HG02798 (cell line): Measurements from ENCODE around the gene NPC1L1.
A peak's percentile ranks its signal among the peaks of the same experiment; 100 is the strongest.

Experiments used
- ATAC-seq: cut with Tn5 transposase; IDR thresholded peaks from one replicate; pipeline ENCODE4 v1.9.1; 2021; ENCODE audit warnings: mild to moderate bottlenecking; ENCODE audit not compliant: unreplicated experiment, poor library complexity

The NPC1L1 gene

DNA sequence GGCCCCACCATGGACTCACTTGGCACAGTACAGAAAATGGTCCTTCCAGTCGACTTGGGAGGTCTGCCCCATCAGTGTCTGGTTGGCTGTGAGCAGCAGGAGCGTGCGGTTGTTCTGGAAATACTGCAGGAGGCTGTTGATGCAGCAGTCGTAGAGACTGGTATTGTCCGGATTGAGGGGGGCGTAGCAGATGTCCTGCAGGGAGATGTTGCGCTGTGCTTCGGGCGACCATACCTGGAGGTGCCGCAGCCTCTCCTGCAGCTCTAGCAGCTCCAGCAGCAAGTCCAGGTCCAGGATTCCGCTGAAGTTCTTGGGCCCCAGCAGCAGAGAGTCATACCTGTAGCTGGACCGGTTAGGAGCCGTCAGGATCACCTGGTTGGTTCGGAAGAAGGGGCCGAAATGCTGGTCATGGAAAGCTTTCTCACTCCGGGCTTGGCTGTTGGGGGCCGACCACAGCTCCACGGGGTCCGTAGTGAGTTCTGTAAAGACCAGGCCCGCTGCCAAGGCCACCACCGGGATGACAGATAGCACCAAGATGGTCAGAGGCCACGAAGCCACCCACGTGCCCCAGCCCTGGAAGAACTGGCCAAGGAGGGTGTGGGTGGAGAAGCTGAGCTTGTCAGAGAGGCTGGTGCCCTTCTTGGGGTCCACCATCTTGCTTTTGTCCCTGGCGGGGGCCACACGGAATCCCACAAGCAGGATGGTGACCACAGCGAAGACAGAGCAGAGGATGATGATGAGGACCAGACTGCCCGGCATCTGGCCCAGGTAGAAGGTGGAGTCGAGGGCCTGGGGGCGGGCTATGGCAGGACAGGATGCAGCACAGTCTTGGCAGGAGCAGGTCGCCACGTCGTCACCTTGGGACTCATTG lies 2.1 kb downstream of the NPC1L1 start:
- ATAC-seq, result no peak

DNA sequence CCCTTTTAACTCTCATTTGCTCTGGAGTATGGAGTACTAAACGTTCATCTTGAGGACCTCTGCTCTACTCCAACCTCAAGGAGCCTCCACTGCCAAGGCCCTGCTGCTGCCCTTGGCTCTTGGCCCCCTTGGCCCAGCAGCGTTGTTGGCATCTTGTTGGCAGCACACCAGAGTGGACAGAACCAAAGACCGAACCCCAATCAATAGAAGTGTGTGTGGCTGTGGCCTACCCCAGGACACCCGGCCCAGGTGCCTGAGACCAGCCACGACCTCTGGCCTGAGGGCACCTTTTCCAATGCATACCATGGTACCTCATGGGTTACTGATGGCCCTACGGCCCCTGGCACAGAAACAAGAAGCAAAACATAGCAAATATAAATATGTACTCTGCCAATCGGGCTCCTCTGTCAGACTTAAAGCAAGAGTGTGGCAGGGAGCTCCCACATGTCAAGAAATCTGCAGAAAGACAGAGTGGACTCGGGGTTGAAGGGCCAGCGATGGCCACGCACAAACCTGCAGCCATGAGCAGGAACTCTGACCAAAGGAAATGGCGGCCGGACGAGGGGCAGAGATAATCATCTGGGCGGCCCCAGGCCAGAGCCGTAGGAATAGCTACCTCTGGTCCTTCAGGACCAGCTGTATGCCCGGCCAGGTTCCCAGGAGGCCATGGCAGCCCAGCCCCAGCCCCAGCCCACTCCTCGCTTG lies 2.9 kb downstream of the NPC1L1 start:
- no peak for ATAC-seq

DNA sequence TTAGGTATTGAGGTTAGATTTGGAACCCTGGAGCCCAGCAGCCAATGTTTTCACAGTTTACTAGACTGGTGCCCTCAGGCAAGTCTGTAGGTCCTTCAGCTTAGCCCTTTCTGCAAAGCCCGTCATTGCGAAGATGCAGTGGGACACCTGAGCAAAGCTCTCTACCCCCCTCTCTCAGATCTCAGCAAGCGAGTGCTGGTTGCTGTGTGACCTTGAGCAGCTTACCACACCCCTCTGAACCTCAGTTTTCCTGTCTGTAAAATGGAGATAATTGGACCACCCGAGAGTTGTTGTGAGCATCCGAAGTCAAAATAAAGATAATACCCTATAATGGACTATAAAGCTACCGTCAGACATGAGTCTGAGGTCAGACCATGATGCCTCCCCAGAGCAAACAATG lies 3.7 kb downstream of the NPC1L1 start:
- no peak for ATAC-seq

GRCh38 chr7:44536090-44536489 lies 5.0 kb downstream of the NPC1L1 start:
- ATAC-seq, result no peak

GRCh38 chr7:44535348-44536064 lies 5.6 kb downstream of the NPC1L1 start:
- ATAC-seq, result no peak

DNA sequence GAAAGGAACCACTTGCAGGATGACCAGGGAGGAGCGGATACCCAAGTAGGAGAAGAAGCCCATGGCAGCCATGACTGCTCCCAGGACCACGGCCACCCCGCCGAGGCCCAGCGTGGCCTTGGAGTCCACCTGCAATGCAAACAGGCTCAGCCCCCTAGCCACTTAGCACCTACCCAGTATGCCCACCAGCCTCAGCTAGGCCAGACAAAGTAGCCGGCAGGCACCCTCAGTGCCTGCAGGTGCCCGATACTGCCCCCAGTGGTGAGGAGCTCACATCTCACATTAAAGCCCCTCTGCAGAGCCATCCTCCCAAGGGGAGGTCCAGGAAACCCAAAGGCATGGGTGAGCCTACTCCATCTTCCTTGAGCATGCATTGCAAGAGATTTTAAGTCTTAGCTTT lies 6.6 kb downstream of the NPC1L1 start:
- peak; percentile 68 for ATAC-seq

GRCh38 chr7:44534087-44534486 lies 7.0 kb downstream of the NPC1L1 start:
- ATAC-seq, result no peak

DNA sequence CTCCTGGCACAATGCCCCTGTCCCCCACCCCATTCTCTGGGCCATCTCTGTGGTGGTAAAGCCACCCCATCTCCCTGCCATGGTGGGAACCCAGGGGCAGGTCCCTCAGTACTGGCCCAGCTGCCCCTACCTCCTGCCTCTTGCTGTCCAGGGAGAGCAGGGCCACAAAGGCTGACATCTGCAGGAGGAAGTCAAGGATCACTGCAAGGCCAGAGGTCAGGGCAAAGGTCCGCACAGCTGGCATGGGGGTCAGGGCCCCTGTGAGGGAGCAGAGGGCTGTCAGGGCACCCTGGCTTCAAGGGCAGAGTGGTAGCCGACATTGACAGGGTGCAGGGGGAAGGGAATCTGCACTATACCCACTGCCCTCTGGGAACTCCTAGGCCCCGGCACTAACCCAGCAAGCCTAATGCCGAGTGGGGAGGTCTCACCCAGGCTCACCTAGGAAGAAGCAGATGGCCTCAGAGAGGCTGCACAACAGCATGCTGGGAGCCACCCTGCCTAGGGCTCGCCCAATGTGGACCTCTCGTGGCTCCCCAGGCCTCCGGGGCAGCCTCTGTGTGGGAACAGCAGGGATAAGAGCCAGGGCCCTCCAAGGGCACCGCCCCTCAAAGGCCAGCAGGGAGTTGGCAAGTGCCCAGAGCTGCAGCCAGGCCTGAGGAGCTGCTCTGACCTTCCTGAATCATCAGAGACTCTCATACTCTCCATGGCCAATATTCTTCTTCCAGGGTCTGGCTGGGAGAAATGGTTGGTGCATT lies 7.7 kb downstream of the NPC1L1 start:
- ATAC-seq, result no peak

DNA sequence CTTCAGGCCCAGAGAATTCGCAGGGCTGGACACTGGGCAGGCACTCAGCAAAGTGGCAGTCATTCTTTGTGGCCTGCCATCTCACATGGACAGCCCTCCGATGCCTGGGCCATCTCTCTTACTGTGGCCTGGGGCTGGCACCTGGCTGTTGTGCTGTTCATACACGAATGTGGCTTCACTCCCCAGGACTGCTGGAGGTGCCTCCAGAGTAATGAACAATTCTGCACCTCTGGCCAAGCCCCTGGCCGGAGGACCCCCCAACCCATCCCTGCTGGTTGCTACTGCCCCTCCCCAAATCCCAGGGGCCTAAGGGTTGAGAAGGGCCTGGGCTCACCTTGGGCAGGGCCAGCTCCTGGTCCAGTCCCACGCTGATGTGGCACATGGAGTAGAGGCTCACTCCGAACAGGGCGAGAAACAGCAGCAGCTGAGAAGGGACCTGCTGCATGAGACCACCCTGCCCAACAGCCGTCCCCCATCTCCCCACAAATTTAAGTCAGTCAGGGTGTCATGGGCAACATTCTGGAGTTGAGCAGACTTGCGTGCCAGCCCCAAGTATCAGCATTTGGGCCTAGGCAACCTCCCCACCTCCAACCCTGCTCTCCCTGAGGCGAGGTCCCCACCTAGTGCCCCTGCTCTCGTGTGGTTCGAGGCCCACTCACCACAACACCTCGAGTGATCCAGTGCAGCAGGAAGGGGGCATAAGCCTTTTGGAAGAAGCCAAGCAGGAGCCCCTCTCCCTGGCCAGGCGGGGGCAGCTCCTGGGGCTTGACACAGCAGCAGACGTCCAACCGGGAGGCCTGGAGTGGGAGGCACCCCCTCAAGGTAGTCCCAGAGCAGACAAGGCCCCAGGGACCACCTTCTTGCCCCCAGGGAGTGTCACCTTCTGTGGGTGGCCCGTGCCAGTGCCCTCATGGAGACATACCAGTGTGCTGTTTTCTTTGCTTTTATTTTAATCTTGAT lies 9.4 kb downstream of the NPC1L1 start:
- ATAC-seq, result no peak

DNA sequence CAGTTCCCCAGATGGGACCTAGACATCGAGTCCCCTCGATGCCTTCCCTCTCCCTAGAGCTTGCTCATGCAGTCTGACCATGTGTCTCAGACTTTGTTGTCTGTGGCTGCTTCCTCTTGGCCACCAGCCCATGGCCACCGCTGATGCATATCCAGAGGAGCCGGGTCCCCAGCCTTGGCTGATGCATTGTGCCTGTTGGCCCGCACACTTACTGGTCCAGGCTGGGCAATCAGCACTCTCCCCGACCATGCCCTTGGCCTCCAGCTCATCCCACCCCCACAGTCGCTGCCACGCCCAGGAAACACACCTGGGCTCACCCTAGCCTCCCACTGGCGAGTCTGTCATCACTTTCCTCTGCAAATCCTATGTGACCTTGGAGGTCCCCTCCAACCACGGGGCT lies 10.1 kb downstream of the NPC1L1 start:
- no peak for ATAC-seq

- ATAC-seq, result no peak
Observed at GRCh38 chr7:44524811-44525388, 16.2 kb downstream of the NPC1L1 start.

- no peak for ATAC-seq
Observed at GRCh38 chr7:44522315-44522714, 18.8 kb downstream of the NPC1L1 start.

- no peak for ATAC-seq
Observed at GRCh38 chr7:44521347-44522095, 19.6 kb downstream of the NPC1L1 start.

DNA sequence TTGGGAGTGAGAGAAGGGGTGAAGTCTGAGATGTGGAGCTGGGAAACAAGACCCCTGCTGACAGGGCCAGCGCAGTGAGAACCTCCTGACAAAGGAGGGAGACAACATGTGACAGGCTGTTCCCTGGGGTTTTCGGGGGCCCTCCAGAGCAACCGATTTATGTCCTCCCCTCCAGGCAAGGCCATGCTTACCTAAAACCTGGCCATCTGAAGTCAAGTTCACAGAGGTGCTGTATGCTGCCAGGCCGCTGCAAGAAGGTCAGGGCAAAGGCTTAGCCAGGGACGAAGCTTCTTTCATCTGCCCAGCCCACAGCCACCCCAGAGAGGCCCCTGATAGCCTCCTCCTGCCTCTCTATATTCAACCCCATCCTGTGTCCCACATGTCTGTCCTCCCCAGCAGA lies 20.6 kb downstream of the NPC1L1 start:
- ATAC-seq, result no peak

GRCh38 chr7:44519546-44519945 lies 21.6 kb downstream of the NPC1L1 start:
- no peak for ATAC-seq

DNA sequence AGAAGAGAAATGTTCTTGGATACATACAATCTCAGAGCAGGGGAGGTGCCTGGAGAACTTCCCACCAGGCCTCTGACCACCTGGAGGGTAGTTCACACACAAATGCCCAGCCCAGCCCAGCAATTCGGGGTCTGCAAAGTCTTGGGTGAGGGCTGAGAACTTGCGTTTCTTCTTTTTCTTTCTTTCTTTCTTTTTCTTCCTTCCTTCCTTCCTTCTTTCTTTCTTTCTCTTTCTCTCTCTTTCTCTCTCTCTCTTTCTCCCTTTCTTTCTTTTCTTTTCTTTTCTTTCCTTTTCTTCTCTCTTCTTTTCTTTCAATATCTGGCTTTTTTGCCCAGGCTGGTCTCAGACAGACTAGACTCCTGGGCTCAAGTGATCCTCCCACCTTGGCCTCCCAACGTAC lies 22.4 kb downstream of the NPC1L1 start:
- no peak for ATAC-seq

- ATAC-seq, result no peak
Observed at GRCh38 chr7:44517175-44517574, 24.0 kb downstream of the NPC1L1 start.

- ATAC-seq, result no peak
Observed at GRCh38 chr7:44515590-44516268, 25.4 kb downstream of the NPC1L1 start.
